Right lung (tissue), 5 donors: ENCODE results near the gene ACTG1. TPM values are rescaled to one million over a fixed set of nuclear protein-coding genes. Genes with fewer than 3 reads are reported as not detected.

ENCODE experiments used
- DNase-seq, 2 donors: peaks; one replicate each; pipeline ENCODE4 v3.0.0-alpha.2; 2013
- polyA plus RNA-seq, 5 donors: library from polyadenylated mRNA; unstranded; fragments of 120-200 nt; gene quantifications; one replicate each; pipeline versions ENCODE4 v1.2.1 to v1.2.3, GENCODE V29; 2013; ENCODE audit warnings: inconsistent platforms in 1 of 5, low replicate concordance in 1 of 5; ENCODE audit not compliant: insufficient read length in 5 of 5, insufficient read depth in 1 of 5

The ACTG1 gene
- polyA plus RNA-seq, 5 donors = 2,069 to 3,045 (median 2,504) TPM

DNA sequence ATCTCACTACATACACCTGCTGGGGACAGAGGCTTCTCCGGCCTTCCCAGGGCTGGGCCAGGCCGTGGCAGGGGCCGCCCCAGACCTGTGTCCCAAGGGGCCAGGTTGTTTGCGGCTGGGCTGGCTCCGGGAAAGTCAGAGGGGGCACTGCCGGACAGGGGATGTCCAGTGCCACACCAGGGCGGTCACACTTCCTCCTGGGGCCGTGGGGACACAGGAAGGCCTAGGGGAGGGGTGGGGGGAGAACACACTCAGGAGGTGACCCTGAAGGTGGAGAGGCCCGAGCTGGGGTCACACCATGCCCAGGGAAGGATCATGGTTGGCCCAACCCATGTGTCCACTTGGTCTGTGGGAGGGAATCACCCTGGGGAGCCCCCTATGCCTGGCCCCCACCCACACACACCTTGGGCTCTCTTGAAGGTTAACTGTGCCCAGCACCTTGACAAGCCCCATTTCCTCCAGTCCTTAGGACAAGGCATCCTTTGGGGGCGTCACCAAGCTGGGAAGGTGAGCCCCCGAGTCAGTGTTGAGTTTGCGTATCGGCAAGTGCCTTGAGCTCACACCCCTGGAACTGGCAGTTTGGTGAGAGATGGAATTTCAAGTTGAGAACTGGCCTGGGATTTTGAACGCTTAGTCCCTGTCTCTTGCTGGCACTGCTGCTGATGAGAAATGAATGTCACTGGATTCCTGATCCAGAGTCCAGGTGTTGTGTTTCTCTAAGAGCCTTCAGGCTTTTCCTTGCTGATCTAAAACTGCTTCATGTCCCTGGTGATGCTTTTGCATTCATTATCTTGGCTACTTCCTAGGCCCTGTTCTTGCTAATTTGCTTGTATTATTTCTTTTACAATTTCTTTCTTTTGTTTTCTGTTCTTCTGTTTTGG is 7.7 kb upstream of the ACTG1 start:
- no peak for DNase-seq

DNA sequence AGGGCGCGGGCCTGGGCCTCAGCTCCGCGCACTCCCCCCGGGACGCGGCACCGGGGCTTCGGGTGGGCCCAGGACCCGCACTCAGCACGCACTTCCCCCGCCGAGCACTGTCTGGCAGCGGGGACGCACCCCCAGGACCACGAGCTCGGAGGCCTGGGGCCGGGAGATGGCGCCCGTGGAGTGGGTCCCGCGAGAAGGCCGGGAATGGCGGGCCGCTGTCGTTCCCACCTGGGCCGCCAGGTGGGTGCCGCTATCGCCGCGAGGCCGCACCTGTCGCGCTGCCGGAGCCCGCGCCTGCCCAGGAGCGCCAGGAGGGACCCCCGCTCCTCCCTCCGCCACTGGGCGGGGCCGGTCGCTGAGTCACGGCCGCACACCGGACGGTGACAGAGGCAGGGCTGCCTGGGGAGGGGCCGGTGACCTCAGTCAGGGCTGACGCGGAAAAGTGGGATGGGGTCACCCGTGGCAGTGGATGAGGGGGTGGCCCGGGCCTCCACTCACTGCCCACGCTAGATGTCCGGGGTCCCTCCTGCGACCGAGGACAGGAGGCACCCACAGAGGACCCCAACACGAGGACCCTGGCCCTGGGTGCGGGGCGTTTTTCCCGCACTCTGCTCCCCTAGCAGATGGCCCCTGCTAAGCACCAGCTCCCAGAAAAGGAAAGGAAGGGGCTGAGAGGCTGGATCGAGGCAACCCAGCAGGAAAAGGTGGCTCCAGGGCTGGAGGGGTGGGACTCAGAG is 6.9 kb upstream of the ACTG1 start:
- no peak for DNase-seq

DNA sequence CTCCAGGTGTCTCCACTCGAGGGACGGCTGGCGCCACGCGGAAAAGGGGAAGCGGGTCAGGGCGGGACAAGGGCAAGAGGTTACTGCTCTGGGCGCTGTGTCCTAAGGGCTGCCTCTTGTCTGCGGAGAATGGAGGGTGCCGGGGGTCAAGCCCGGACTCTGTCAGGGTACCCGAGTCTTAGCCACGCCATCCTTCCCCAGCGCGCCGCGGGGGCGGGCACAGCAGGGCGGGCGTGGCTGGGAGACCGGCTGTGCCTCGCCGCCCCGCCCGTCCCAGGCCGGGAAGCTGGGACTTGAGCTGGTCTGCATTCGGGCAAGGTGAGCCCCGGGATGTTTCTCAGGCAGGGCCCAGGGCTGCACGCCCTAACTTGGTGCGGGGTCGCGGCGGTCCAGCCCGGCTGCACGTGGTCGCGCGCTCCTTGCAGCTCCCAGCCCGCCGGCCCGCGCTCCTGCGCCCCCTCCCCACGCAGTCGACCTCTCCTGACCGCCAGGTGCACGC is 6.2 kb upstream of the ACTG1 start:
- no peak for DNase-seq

DNA sequence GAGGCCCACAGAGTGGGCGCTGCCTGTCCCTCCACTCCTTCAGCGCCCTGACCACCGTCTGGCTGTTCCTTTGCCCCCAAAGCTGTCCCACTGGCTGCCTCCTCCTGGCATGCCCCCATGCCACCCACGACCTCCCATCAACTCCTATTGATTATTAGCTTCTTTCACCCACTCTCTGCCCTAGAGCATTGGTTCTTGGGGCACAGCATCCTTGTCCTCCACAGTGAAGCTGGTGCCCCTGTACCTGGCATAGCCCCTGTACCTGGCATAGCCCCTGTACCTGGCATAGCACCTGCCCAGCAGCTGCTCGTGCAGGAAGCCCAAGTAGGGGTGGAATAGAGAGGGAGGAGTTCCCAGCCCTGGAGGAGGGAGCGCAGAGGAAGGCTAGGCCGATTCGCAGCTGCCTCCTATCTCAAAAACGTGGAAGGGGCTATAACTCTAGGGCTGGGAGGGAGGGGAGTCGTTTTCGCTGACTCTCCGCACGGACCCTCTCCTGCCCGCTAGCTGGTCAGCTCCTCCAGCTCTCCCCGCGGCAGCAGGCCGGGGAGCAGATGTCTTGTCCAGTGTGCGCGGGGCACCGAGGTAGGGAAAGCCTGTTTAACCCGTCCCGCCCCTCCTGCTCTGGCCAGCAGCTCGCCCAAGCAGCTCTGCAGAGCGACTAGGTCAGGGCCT is 5.7 kb upstream of the ACTG1 start:
- no peak for DNase-seq

DNA sequence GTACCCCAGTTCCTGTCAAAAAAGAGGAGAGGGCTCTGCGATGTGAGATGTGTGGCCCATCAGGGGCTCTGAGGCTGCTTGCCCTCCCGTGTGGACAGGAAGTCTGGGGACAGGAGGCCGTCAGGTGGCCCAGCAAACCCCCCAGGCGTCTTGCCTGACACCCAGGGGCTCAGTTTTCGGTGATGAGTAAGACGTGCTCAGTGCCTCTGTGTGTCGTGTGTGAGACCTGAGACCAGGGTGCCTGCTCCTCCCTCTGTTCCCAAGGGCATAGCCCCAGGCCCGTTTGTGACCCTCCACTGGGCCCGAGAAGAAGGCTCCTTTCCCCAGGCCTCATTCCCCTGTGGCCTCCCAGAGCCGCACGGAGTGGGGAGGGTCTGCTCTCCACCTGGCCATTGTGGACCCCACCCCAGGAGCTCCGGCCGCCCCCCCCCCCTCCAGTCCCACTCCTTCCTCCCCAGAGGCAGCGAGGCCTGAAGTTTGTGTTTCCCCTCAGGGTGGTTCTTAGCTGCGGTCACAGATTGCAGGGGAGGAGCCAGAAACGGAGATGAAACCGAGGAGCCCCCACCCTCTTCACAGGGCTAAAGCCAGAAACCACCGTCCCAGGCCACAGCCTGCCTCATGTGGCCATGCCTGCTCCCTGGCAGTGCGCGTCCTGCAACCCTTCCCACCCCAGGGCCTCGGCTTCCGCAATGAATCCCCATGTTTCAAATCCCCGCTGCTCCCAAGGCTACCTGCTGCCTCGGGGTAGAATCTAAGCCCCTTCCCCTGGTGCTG is 4.9 kb upstream of the ACTG1 start:
- no peak for DNase-seq

DNA sequence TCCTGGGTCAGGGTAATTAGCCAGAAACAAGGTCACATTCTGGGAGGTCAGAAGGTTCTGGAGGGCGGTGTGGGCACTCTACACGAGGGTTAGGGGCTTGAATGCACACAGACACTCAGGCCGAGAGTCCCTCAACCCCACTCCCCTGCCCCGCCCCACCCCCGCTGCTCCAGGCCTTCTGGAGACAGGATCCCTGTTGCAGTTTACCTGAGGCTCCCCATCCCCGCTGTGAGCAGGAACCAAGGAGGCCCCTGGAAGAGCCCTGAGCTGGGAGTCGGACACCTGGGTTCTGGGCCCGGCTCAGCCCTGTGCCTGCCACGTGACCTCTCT is 4.4 kb upstream of the ACTG1 start:
- no peak for DNase-seq

DNA sequence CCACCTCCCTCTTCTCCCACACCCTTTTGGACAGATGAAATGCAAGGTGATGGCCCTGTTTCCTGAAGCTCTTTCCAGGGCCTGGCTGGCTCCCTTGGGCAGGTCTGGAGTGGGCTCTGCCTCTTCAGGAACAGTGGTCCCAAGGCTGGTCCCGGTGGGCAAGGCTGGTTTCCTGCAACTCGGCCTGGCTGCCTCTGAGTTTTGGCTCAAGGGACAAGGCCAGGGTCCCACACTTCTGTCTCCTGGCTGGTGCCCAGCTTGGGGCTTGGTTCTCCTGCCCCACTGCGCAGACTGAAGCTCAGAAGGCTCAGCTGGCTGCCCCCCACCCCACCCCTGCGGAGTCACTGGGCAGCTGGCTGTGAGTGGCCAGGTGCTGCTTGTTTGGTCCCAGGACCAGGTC is 3.8 kb upstream of the ACTG1 start:
- DNase-seq = no peak

DNA sequence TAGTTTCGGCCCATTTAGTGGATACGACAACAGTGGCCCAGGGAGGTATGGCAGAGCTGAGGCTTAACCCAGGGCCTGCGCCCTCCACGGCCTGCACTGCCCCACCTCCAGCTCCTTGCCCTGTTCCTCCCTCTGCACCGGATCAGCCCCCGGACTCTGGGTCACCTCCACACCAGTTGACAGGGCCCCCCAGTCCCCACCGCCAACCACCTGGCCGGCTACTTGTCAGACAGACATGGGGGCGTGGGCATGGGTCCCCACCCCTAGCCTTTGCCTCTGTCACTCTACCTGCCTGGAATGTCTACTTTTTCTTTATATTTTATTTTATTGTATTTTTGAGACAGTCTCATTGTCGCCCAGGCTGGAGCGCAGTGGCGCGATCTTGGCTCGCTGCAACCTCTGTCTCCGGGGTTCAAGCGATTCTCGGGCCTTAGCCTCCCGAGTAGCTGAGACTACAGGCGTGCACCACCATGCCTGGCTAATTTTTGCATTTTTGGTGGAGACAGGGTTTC is 3.0 kb upstream of the ACTG1 start:
- no peak for DNase-seq

DNA sequence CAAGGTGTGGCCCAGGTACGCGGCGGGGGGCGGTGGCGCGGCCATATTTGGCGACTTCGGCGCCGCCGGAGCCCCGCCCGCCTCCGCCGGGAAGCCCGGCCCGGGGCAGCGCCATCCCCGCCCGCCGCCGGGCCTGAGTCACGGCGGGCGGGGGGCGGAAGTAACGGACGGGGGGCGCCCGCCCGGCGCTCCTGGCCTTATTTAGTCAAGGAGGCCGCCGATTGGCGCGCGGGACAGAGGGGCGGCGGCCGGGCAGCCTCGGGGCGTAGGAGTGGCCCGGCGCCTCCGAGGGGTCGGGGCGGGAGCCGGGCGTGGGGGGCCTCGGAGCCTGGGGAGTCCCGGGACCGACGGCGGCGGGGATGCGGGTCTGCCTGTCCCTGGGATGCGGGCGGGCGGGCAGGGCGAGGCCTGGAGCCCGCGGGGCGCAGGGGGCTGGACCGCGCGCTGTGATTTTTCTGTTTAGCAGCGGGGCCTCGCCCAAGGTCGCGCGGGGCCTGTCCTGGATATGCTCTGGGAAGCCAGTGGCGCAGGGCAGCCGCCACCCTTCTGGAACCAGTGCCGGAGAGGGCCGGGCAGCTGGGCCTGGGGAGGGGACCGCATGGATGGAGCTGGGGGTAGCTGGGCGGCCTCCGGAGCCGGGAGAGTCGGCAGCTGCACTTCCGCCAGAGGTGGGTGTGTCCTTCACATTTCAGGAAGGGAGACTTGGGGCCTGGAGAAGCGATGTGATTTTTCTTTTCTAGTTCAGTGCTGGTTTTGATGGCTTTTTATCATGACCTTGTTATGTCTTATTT is 2.3 kb upstream of the ACTG1 start:
- peak; percentile 76 to 80 for DNase-seq

DNA sequence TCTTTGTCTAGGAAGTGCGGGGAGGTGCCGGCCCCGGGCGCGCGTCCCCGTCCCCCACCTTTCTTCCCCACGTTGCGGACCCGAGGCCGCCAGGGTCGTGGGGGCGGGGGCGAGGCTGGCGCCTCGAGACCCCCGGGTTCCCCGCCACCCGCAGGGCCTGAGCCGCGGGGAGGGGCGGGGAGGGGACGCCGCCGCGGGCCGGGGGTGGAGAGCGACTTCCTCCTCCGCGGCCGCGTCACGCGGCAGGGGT is 1.8 kb upstream of the ACTG1 start:
- DNase-seq = no peak

DNA sequence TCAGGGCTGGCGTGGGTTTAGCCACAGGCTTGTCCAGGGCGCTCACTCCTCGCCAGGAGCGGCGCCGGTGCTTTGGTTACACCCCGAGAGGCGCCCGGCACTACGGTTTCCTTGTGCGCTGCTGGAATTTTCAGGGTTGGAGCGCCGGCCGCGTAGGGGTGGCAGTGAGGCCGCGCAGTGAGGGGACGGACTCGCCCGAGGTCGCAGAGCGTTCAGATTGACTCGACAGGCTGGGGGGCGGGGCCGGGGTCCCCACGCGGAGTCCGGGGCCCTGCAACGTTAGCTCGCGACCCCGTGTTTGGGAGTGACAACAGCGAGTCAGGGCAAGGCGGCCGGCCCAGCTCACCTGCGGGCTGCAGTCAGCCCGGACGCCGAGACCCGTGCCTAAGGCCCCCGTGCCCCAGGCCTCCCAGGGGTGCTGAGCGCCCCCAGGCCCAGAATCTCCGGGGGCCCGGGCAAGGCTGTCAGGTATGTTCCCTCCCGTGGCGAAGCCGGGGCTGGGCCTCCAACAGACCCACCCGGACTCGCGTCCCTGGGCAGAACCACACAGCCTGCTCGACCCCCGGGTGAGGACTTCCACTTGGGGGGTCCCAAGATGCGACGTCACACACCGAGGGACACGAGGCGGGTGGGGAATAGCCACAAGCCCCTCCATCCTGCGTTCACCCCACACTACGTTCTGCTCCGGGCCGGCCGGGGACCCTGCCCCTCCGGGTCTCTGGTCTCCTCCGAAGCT is 1.3 kb upstream of the ACTG1 start:
- DNase-seq = peak; percentile 60 to 67

DNA sequence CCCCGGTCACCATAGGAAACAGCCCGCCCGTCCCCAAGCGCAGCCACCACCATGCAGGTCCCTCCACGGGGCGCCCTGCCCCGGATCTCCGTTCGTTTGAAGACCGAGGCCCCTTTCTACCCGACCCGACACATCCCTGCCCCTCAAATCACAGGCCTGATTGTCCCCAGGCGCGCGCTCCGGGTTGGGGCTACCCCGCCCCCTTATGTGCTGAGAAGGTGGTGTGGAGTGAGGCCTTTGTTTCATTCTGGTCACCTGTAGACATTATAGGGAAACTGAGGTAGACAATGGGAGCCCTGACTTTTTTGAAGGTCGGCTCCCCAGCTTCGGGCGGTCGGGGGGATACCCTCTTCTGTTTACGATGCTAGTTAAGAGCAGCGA is 763 bp upstream of the ACTG1 start:
- peak; percentile 55 to 65 for DNase-seq

DNA sequence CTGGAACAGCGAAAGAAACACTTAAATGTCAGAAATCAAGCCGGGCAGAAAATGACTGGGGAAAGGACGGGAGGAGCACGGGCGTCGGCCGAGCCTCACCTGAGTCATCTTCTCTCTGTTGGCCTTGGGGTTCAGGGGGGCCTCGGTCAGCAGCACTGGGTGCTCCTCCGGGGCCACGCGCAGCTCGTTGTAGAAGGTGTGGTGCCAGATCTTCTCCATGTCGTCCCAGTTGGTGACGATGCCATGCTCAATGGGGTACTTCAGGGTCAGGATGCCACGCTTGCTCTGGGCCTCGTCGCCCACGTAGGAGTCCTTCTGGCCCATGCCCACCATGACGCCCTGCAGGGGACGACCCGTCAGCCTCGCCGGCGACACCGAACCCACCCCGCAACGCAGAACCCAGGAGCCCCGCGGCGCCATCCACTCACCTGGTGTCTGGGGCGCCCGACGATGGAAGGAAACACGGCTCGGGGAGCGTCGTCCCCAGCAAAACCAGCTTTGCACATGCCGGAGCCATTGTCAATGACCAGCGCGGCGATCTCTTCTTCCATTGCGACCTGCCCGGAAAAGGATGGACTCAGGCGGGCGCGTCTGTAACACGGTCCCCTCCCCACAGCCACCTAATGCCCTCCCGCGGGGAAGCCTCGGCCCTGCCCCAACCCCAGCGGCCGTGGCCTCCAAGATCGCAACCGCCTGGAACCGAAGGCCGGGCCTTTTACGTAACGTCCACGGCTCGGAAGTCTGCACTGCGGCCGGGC is 616 bp downstream of the ACTG1 start:
- DNase-seq = no peak

DNA sequence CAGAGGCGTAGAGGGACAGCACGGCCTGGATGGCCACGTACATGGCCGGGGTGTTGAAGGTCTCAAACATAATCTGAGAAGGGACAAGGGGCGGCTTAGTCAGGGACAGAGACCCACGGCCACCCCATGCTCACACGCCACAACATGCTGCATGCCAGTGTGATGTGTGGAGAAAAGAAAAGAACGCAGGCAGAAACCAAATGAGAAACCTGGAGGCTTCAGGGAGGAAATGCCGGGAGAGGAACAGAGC is 1.1 kb downstream of the ACTG1 start:
- DNase-seq = no peak

DNA sequence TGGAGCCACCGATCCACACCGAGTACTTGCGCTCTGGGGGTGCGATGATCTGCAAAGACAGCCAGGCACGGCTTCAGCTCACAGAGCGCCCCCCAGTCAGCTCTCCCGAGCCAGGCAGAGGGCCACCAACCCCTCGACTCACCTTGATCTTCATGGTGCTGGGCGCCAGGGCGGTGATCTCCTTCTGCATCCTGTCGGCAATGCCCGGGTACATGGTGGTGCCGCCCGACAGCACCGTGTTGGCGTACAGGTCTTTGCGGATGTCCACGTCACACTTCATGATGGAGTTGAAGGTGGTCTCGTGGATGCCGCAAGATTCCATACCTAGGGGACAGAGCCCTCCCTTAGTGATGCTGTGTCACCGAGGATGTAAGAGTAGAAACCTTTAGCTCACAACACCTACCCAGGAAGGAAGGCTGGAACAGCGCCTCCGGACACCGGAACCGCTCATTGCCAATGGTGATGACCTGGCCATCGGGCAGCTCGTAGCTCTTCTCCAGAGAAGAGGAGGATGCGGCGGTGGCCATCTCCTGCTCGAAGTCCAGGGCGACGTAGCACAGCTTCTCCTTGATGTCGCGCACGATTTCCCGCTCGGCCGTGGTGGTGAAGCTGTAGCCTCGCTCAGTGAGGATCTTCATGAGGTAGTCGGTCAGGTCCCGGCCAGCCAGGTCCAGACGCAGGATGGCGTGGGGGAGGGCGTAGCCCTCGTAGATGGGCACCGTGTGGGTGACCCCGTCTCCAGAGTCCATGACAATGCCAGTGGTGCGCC is 1.6 kb downstream of the ACTG1 start:
- DNase-seq = no peak

DNA sequence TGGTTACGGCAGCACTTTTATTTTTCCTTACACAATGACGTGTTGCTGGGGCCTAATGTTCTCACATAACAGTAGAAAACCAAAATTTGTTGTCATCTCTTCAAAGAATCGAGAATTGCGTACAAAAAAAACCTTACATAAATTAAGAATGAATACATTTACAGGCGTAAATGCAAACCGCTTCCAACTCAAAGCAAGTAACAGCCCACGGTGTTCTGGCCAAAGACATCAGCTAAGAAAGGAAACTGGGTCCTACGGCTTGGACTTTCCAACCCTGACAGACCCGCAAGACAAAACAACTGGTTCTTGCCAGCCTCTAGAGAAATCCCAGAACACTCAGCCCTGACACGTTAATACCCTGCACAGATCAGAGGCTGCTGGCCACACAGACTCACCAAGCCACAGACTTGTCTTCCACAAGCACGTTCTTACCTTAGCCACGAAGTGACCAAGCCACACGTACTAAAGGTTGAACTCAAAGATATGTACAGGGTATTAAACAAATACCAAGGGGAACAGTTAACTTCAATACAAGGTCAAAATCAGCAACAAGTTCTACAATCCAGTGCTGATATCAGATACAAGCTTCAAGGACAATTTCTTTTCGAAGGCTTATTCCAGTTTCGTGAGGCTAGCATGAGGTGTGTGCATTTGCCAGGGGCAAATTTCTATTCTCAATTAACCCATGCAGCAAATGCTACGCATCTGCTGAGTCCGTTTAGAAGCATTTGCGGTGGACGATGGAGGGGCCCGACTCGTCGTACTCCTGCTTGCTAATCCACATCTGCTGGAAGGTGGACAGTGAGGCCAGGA is 2.4 kb downstream of the ACTG1 start:
- no peak for DNase-seq

DNA sequence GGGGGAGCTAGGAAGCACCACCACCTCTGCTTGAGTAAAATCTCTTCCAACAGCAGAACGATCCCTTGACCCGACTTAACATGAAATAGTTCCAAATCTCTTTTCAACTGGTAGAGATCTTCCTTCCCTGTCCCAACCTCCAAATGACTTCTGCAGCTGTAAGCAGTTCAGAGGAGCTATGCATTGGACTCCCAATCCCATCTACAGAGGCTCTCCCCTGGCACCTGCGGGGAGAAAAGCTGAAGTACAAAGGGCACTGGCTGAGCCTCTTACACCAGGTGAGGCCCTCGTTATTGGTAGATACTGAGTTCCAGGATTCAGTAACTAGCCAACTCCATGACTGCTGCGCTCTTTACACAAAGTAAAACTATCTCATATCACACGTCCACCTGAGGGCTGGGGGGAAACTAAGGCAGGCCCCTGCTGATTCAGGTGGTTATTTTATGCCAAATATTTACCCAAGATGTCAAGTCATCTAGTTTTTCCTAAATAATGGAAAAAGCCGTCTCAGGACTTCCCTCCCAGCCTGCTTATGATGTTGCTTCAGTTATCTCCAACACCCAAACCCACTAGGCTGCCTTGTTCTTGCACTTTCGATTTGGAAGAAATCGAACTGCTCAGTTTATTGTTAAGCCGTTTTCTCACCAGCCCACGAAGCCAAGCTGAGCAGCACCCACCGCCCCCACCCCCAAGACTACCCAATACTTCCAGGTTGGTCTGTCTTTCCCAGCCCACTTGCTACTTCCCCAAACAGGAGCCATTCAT is 3.2 kb downstream of the ACTG1 start:
- DNase-seq = no peak
